ENCODE data around the gene HOXC10.

DNA sequence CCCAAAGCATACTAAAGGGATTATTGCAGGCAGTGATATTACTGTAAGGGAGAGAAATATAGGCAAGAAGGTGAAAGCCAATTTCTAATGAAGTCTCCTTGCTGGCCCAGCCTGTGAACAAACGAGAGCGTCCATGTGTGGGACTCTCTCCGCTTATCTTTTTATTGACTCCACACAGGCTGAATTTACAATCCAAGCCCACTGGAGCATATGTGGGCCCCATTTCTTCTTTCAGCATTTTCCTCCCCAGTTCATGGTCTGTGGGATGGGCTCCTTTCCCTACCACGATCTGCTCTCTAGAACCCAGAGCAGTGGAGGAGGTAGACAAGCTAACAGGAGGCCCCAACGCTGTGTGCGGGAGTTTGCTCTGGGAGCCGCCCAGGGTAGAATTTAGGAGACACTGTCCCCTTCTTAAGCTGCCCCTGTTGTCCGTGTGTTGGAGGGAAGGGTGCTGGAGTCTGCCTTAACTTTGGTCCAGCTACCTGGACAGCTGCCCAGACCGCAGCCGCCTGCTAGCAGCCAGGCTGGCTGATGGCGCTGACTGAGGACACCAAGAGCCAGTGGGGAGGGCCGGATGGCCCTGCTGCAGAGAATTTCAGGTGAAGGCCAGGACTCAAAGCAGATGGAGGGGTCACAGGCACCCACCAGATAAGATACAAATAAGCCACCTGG is 15.2 kb upstream of the HOXC10 start:
- TF ChIP-seq POLR2A (IDR thresholded peaks at IDR 0.05), result no peak
- TF ChIP-seq, protein P1, sequence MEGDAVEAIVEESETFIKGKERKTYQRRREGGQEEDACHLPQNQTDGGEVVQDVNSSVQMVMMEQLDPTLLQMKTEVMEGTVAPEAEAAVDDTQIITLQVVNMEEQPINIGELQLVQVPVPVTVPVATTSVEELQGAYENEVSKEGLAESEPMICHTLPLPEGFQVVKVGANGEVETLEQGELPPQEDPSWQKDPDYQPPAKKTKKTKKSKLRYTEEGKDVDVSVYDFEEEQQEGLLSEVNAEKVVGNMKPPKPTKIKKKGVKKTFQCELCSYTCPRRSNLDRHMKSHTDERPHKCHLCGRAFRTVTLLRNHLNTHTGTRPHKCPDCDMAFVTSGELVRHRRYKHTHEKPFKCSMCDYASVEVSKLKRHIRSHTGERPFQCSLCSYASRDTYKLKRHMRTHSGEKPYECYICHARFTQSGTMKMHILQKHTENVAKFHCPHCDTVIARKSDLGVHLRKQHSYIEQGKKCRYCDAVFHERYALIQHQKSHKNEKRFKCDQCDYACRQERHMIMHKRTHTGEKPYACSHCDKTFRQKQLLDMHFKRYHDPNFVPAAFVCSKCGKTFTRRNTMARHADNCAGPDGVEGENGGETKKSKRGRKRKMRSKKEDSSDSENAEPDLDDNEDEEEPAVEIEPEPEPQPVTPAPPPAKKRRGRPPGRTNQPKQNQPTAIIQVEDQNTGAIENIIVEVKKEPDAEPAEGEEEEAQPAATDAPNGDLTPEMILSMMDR (IDR thresholded peaks at IDR 0.05), result no peak
